Measurements from ENCODE around the gene ATP6V0E1. TPM values are rescaled to one million over a fixed set of nuclear protein-coding genes. Genes with fewer than 3 reads are reported as not detected.

The ATP6V0E1 gene
- total and polyA plus RNA-seq, 8 donors, result 18.0 to 328 (median 133) TPM

- peak; percentile 98 to 99 for DNase-seq
- TF ChIP-seq CTCF (IDR thresholded peaks at IDR 0.05) (no peak), EP300 (IDR thresholded peaks at IDR 0.05) (no peak), POLR2A (IDR thresholded peaks at IDR 0.05) (no peak), POLR2AphosphoS5 (IDR thresholded peaks at IDR 0.05) (peak; percentile 84 to 94 (median 92))
- intact Hi-C loops (cut with DNase I; ENCODE audit: low total_unique reads), result loop anchor here (10.0 kb wide), 1 partner anchor 71 kb away; the partner anchor contains the start of gene ATP6V0E1
- Histone ChIP-seq H3K9me3 (no peaks in the 10 kb centered on the region), H3K36me3 (peaks cover 0 to 9% (median 0%) of the 10 kb centered on the region in 4 donors), H3K4me3 (peak within 1 kb of the TSS; percentile 96 to 100 (median 100)), H3K4me1 (peaks cover 13 to 47% (median 36%) of the 10 kb centered on the region in 4 donors), H3K27me3 (no peaks in the 10 kb centered on the region), H3K27ac (peak within 1 kb of the TSS; percentile 96 to 100 (median 99))
- 0 to 1% (median 1%) methylated on average over 14 to 71 of the region's 74 CpGs for WGBS, 5 donors
Measured at GRCh38 chr5:173055983-173056782, 72.6 kb downstream of the ATP6V0E1 start, which contains the start of gene CREBRF. Gene CREBRF, plus strand, starts transcription at chr5:173056352. Its CDS starts 24,424 bp downstream, at chr5:173080776.

- peaks cover 0 to 9% (median 0%) of the 10 kb centered on the region in 4 donors for H3K36me3 ChIP-seq
- H3K9me3 ChIP-seq, result no peaks in the 10 kb centered on the region
- peaks cover 13 to 53% (median 38%) of the 10 kb centered on the region in 4 donors for H3K4me1 ChIP-seq
- no peak for TF ChIP-seq POLR2AphosphoS5 (IDR thresholded peaks at IDR 0.05)
- H3K4me3 ChIP-seq, result peak overlapping the region; percentile 96 to 100 (median 100)
- H3K27me3 ChIP-seq, result no peaks in the 10 kb centered on the region
- H3K27ac ChIP-seq, result peak overlapping the region; percentile 96 to 100 (median 99)
- intact Hi-C loops (cut with DNase I; ENCODE audit: low total_unique reads), result loop anchor here (10.0 kb wide), 1 partner anchor 72 kb away; the partner anchor contains the start of gene ATP6V0E1
- DNase-seq, result no peak
- 0 to 2% (median 1%) methylated on average over 14 to 25 of the region's 27 CpGs for WGBS, 5 donors
Measured at GRCh38 chr5:173056783-173057061, 73.2 kb downstream of the ATP6V0E1 start.

- Histone ChIP-seq H3K4me3 (peak overlapping the region; percentile 96 to 100 (median 100)), H3K27me3 (no peaks in the 10 kb centered on the region), H3K4me1 (peaks cover 13 to 59% (median 40%) of the 10 kb centered on the region in 4 donors), H3K9me3 (no peaks in the 10 kb centered on the region), H3K36me3 (peaks cover 0 to 9% (median 0%) of the 10 kb centered on the region in 4 donors), H3K27ac (peak overlapping the region; percentile 96 to 100 (median 99))
- TF ChIP-seq CTCF (IDR thresholded peaks at IDR 0.05) (peak in 2 of 7 experiments; percentile 26 to 32), EP300 (IDR thresholded peaks at IDR 0.05) (no peak), POLR2A (IDR thresholded peaks at IDR 0.05) (no peak), POLR2AphosphoS5 (IDR thresholded peaks at IDR 0.05) (peak in 2 of 3 donors; percentile 40)
- intact Hi-C loops (cut with DNase I; ENCODE audit: low total_unique reads), result loop anchor here (10.0 kb wide), 1 partner anchor 72 kb away; the partner anchor contains the start of gene ATP6V0E1
- peak; percentile 99 to 100 for DNase-seq
- WGBS, 5 donors, result 0 to 1% (median 1%) methylated on average over 33 to 38 of the region's 38 CpGs
Measured at GRCh38 chr5:173057062-173057924, 73.7 kb downstream of the ATP6V0E1 start.

- no peak overlapping the region for H3K4me3 ChIP-seq
- WGBS, 5 donors, result 70 to 77% (median 70%) methylated on average over 4 of the region's 4 CpGs
- no peak overlapping the region for H3K27ac ChIP-seq
- no peaks in the 10 kb centered on the region for H3K27me3 ChIP-seq
- TF ChIP-seq POLR2A (IDR thresholded peaks at IDR 0.05), result no peak
- no peak for TF ChIP-seq CTCF (IDR thresholded peaks at IDR 0.05)
- TF ChIP-seq POLR2AphosphoS5 (IDR thresholded peaks at IDR 0.05), result no peak
- TF ChIP-seq EP300 (IDR thresholded peaks at IDR 0.05), result no peak
- intact Hi-C loops (cut with DNase I; ENCODE audit: low total_unique reads), result no loop called here
- H3K9me3 ChIP-seq, result no peaks in the 10 kb centered on the region
- peaks cover 0 to 9% (median 0%) of the 10 kb centered on the region in 4 donors for H3K36me3 ChIP-seq
- peaks cover 13 to 82% (median 45%) of the 10 kb centered on the region in 4 donors for H3K4me1 ChIP-seq
- no peak for DNase-seq
Measured at GRCh38 chr5:173062141-173062540, 78.6 kb downstream of the ATP6V0E1 start.

All from stomach (tissue), 9 donors.